Mammary epithelial cell (primary cell): ENCODE measurements around the gene CBX6.

ENCODE experiments used
- EZH2 ChIP-seq: IDR thresholded peaks from 2 replicates; pipeline ENCODE4 v1.6.1; 2012; ENCODE audit warnings: low read length, inconsistent platforms, borderline replicate concordance
- TF ChIP-seq, protein P1 (sequence below), 2 donors: IDR thresholded peaks in 1 of 2; conservative IDR thresholded peaks in 1 of 2; 2 replicates each; pipeline ENCODE4 v1.5.1; 2011 to 2012; ENCODE audit warnings: inconsistent platforms in 2 of 2, low read length in 2 of 2, mild to moderate bottlenecking in 2 of 2, control low read depth in 1 of 2, low read depth in 1 of 2; ENCODE audit not compliant: insufficient read depth in 1 of 2; ENCODE audit errors: extremely low read depth in 1 of 2

DNA sequence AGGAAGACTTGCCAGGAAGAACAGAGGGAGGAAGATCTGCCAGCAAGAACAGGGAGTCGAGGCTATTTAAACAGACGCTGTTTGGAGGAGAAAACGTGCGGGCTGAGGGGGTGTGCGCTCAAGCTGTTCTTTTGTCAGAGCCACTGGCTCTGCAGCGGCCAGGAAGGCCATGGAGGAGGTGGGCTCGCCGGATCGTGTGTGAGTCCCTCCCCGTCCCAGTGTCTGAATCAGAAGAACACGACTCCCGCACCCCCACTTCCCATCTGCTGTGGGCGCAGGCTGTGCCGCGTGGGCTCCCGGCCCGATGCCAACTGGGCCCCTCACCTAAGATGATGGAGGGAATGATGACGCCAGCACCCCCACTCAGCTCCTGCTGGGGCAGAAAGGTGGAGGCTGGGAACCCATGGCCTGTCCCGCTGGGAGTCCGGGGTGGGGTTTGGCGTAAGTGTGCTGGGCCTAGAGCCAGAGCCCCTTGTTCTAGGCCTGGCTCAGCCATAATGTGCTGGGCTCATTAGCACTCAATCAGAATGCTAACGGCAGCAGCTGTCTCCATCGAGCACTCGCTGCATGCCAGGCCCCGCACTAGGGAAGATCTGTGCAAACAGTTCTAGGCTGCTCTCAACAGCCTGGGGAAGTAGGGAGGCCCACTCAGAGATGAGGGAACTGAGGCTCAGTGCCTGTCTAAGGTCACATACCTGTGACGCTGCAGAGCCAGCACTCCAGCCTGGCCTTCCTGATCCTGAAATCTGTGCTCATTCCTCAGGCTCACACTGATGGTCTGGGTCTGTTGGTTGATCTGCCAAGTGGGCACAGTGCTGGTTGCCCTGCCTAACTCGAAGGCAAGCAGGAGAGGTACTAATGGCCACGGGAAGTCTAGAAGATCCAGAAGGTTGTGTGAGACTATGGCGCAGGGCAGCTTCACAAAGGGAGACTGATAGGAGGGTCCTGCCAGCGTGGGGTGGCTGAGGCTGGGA lies 39.7 kb downstream of the CBX6 start:
- TF ChIP-seq, protein P1, sequence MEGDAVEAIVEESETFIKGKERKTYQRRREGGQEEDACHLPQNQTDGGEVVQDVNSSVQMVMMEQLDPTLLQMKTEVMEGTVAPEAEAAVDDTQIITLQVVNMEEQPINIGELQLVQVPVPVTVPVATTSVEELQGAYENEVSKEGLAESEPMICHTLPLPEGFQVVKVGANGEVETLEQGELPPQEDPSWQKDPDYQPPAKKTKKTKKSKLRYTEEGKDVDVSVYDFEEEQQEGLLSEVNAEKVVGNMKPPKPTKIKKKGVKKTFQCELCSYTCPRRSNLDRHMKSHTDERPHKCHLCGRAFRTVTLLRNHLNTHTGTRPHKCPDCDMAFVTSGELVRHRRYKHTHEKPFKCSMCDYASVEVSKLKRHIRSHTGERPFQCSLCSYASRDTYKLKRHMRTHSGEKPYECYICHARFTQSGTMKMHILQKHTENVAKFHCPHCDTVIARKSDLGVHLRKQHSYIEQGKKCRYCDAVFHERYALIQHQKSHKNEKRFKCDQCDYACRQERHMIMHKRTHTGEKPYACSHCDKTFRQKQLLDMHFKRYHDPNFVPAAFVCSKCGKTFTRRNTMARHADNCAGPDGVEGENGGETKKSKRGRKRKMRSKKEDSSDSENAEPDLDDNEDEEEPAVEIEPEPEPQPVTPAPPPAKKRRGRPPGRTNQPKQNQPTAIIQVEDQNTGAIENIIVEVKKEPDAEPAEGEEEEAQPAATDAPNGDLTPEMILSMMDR (conservative IDR thresholded peaks at IDR 0.05 in 1 of 2, IDR thresholded peaks at IDR 0.05 in 1 of 2; ENCODE audit: extremely low read depth in 1 of 2, insufficient read depth in 1 of 2, low read depth in 1 of 2, low read length in 2 of 2), result no peak
- TF ChIP-seq EZH2, result no peak
